Hematopoietic multipotent progenitor cell treated with erythropoietin and hydrocortisone succinate and interleukin-3 and kit ligand, for 15 days (in vitro differentiated cells): ENCODE measurements around the gene C11orf54.
A peak's percentile ranks its signal among the peaks of the same experiment; 100 is the strongest.

Source experiments
- DNase-seq: peaks from one replicate; pipeline ENCODE4 v3.0.0-alpha.2; 2015; ENCODE audit warnings: low spot score

The C11orf54 gene

GRCh38 chr11:93741094-93741881 lies at the start of gene C11orf54, which contains the start of gene TAF1D:
Gene C11orf54 (plus strand): TSS chr11:93741672. CDS start chr11:93747394, 5,722 bp downstream.
Gene TAF1D (minus strand): TSS chr11:93741495. CDS start chr11:93739304, 2,191 bp downstream.
- DNase-seq = peak; percentile 99

GRCh38 chr11:93694109-93694508 lies 47.4 kb upstream of the C11orf54 start:
- no peak for DNase-seq

DNA sequence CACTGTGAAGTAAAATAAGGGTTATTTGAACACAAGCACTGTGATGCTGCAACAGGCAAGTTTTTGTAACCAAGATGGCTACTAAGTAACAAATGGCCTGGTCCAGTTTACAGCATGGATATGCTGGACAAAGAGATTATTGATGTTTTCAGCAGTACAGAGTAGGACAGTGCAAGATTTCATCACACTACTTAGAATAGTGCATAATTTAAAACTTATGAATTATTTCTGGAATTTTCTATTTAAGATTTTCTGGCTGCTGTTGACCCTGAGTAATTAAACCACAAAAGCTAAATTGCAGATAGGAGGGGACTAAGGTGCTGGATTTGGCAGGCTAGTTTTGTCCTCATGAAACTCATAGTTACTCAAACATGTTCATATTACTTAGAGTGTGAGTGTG lies 46.9 kb upstream of the C11orf54 start:
- DNase-seq = no peak

GRCh38 chr11:93697611-93698010 lies 43.9 kb upstream of the C11orf54 start:
- no peak for DNase-seq

GRCh38 chr11:93700830-93701229 lies 40.6 kb upstream of the C11orf54 start:
- no peak for DNase-seq

DNA sequence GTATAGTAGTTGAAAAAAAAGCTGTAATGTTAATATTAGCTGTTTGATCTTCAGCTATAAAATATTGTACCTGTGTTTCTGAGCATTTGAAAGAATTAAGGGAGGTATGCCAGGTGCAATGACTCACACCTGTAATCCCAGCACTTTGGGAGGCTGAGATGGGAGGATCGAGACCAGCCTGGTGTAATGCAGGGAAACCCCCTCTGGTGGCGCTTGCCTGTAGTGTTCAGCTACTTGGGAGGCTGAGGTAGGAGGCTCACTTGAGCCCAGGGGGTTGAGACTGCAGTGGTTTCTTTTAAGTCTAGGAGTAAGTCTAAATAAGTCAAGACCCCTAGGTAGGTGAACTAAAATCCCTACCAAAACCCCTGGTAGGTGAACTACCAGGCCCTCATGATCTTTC lies 37.2 kb upstream of the C11orf54 start:
- DNase-seq = no peak

GRCh38 chr11:93710239-93710638 lies 31.2 kb upstream of the C11orf54 start:
- no peak for DNase-seq

DNA sequence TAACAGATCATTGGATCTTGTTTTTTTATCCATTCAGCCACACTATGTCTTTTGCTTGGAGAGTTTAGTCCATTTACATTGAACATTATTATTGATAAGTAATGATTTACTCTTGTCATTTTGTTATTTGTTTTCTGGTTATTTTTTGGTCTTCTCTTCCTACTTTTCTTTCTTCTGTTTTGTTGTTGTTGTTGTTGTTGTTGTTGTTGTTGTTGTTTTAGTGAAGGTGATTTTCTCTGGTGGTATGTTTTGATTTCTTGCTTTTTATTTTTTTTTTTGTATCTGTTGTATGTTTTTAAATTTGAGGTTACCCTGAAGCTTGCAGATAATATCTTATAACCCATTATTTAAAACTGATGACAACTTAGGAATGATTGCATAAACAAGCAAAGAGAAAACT lies 28.8 kb upstream of the C11orf54 start:
- no peak for DNase-seq

- no peak for DNase-seq
Observed at GRCh38 chr11:93715797-93716396, 25.6 kb upstream of the C11orf54 start.

DNA sequence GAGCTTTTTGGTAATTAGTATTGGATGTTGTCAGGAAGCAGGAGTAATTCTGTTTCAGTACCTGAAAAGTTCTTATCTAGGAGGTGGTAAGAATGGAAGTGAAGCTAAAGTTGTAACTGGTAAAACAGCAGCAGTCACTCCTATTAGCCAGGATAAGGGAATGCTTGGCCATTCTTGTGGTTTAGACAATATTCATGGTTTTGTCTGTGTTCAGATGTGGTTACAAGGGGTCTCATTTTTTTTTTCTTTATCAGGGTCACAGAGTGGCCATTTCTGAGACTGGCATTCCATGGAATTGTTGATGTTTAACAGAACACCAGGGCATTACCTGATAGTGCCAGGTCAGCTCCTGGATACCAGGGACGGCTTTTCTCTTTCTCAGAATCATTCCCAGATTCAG lies 24.0 kb upstream of the C11orf54 start:
- no peak for DNase-seq

DNA sequence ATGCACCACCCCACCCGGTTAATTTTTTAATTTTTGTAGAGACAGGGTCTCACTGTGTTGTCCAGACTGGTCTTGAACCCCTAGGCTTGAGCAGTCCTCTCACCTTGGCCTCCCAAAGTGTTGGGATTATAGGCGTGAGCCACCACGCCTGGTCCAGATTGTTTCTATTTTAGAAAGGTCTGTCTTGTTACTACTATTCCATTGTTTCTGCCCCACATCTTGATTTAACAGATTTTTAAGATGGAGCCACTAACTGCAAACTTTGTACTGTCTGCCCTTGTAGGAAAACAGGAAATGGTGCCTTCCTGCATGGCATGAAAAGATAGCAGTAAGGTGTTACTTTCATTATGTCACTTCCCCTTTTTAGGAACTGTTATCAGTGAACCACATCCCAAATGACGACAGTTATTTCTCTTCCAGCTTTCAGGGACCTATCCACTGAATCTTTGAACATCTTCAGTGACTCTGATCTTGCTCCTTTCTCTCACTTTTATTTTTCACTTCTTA lies 23.4 kb upstream of the C11orf54 start:
- DNase-seq = no peak

DNA sequence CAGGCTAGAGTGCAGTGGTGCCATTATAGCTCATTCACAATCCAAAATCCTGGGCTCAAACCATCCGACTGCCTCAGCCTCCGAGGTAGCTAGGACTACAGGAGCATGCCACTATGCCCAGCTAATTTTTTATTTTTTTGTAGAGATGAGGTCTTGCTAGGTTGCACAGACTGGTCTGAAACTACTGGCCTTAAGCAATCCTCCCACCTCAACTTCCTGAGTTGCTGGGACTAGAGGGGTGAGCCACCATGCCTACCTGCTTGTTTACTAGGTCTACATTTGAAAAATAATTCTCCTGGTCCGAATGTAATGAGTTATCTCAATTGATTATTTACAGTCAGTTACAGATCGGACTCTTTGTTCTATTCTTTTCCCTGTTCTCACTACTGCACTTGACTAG lies 22.2 kb upstream of the C11orf54 start:
- no peak for DNase-seq

DNA sequence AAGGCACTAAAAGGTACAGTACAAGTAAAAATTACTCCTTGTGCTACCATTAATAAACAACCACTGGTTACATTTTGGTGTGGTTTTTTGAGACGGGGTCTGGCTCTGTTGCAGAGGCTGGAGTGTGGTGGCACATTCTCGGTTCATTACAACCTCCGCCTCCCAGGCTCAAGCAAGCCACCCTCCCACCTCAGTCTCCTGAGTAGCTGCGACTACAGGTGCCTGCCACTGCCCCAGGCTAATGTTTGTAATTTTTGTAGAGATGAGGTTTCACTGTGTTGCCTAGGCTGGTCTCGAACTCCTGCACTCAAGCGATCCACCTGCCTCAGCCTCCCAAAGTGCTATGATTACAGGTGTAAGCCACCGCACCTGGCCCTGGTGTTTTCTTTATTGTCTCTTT lies 20.9 kb upstream of the C11orf54 start:
- no peak for DNase-seq

DNA sequence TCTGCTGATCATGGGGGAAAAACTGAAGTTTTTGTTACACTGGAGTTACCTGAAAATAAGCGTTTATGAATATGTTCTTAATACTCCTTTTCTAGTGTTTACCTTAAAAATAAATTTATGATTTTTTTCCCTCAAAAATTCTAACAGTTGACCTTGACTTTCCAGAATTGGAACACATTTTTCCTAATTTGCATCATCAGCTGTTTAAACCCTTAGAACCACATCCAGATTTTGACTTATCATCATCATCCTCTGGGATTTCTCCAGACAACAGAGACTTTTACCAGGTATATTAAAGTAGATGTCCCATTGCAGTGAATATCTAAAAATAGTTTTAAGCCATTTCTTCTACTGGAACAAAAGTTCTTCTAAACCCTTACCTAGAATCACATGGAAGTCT lies 17.4 kb upstream of the C11orf54 start:
- DNase-seq = no peak

DNA sequence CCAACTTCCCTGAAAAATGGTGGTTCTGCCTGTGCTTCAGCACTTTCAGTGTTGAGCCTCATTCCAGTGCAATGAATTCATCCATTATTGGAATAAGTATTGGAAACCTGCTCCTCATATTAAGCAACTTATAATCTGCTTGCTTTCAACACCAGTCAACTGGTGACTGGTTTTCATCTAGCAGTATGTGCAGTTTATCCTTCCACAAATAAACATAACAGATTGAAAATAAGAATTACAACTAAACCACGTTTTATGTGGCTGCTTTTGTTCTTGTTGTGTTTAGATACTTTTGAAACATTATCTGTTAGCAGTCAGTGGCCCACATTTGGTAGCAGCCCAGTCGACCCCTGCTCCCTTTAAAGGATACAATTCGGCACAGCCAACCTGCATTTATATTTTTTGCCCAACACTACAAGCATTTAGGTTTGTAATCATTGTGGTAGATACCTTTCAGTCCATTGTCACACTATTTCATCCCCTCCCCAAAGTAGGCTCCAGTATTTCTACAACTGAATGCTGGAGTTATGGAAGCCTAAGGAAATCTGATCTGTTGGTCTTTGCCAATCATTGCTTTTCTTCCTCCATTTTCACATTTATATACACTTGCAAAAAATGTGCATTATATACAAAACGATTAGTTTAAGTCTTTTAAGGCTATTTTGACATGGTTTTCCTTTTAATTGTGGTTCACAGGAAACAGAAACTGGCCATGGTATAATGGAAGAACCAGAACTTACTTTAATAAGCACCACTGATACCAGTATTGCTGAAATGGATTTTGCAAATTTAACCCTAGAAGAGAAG lies 13.3 kb upstream of the C11orf54 start:
- DNase-seq = no peak

GRCh38 chr11:93728792-93729128 lies 12.7 kb upstream of the C11orf54 start:
- no peak for DNase-seq

DNA sequence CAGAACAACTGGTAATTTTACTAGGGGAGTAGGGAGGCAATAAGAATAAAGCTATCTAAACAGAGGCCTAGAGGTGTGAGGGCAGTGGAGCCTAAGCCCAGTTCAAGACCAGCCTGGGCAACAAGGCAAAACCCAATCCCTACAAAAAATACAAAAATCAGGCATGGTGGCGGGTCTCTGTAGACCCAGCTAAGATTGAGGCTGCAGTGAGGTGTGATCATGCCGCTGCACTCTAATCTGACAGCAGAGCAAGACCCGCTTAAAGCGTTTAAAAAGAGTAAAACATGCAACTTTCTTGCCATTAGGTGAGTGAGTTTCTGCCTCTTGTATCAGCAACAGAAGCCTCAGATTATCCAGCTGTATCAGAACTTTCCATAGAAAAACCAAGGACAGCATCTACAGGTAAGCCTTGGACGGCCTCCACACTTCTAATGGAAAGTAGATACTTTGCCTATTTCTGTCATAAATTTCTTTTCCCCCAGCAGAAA lies 12.3 kb upstream of the C11orf54 start:
- no peak for DNase-seq

DNA sequence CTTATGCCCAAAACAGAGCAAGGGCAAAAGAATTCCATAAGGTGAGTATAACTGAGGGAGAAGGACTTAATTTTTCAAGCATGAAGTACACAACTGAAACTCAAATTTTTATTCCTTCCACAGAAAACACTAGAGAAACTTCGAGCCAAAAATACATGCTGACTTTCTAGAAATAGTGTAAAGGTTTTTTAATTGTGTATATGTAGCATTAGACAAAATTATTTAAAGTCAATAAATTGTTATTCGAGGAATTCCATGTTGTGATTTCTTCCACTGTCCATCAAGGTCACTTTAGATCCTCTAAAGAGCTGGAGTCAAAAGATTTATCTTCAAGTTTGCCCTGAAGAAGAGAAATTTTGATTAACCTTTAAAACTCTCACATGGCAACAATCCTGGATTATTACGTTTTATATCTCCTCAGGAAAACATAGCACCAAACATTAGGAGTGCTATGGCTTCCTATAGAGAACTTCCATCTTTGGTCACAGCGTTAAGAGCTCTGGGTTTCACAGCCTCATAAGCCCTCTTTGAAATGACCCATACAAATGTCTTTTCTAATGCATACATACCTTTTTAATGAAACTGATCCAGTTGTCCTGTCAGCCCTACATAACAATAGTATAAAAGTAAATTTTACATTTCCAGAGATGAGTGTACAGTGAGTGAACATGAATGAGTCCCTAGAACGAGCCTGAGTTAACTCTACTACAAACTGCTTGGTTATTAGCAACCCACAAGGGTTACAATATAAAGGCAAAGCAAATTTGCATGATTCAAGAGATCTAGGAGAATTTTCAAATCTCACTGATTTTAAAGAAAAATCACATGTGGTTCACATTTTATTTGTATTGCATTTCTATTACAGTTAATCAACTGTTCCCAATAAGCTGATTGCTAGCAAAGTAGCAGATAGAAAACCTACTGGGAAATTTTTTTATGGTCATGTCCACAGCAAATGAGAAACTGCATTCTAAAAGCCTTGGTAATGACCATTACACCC lies 11.1 kb upstream of the C11orf54 start:
- no peak for DNase-seq

DNA sequence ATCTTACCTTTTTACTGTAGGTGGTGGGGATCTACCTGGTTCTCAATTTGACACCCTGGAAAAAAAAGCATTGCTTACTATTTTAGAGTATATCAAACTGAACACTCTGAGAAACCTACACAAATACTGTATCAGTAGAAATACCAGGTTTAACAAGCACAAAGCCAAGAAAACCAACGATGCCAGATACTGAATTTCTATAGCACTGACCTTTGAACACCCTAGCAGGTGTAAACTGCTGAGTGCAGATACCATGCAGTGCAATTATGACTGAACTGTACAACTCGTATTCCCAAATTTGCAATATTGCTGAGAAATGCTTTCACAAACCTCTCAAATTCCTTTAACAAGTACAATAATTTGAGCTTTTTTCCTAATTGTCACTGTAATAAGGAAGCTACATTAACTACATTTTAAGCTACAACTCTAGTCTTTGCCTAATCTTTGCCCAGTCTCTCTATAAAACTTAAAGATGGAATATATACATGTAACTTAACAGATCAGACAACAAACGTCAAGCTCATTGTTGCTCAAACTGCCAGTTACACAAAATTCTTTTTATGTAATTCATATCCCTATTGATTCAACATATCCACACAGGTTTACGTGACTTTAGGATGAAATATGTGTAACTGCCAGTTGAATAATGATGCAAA lies 9.1 kb upstream of the C11orf54 start:
- no peak for DNase-seq

- DNase-seq = no peak
Observed at GRCh38 chr11:93733474-93733873, 8.0 kb upstream of the C11orf54 start.
